Osteoblast (primary cell): ENCODE data around the gene SPRING1. TPM values are rescaled to one million over a fixed set of nuclear protein-coding genes. Genes with fewer than 3 reads are reported as not detected.

ENCODE experiments used
- DNase-seq: peaks from one replicate; pipeline ENCODE4 v3.0.0; 2011; ENCODE audit warnings: low spot score, mixed read lengths; ENCODE audit not compliant: insufficient read length; ENCODE audit errors: missing footprints
- H2AFZ ChIP-seq: 2 replicates; pipeline ENCODE4 v1.6.0; 2011; ENCODE audit warnings: mild to moderate bottlenecking, low read length
- H3K27ac ChIP-seq: 2 replicates; pipeline ENCODE4 v1.5.1; 2011; ENCODE audit warnings: mild to moderate bottlenecking, low read depth, low read length, moderate library complexity
- H3K27me3 ChIP-seq: 2 replicates; pipeline ENCODE4 v1.6.0; 2012; ENCODE audit warnings: mild to moderate bottlenecking, control low read depth, inconsistent platforms, low read length, moderate library complexity; ENCODE audit not compliant: insufficient read depth
- H3K36me3 ChIP-seq: 2 replicates; pipeline ENCODE4 v1.5.1; 2011; ENCODE audit warnings: mild to moderate bottlenecking, low read length, control low read depth, moderate library complexity; ENCODE audit not compliant: insufficient read depth
- H3K4me1 ChIP-seq: 2 replicates; pipeline ENCODE4 v1.5.1; 2011; ENCODE audit warnings: mild to moderate bottlenecking, low read length, control low read depth, moderate library complexity; ENCODE audit not compliant: insufficient read depth
- H3K4me2 ChIP-seq: 2 replicates; pipeline ENCODE4 v1.6.0; 2011; ENCODE audit warnings: mild to moderate bottlenecking, low read length; ENCODE audit not compliant: insufficient read depth
- H3K4me3 ChIP-seq: fragments of 200-600 bp; sonication (generic); 3 replicates; pipeline ENCODE4 v1.5.1; 2012; ENCODE audit warnings: mild to moderate bottlenecking, low read length, inconsistent platforms; ENCODE audit not compliant: insufficient read depth
- H3K79me2 ChIP-seq: 2 replicates; pipeline ENCODE4 v1.6.0; 2012; ENCODE audit warnings: mild to moderate bottlenecking, low read length, control low read depth, inconsistent platforms; ENCODE audit not compliant: insufficient read depth
- H3K9me3 ChIP-seq: 2 replicates; pipeline ENCODE4 v1.5.1; 2011; ENCODE audit warnings: low read depth, low read length, control low read depth
- H4K20me1 ChIP-seq: 2 replicates; pipeline ENCODE4 v1.6.0; 2012; ENCODE audit warnings: mild to moderate bottlenecking, low read length, control low read depth; ENCODE audit not compliant: insufficient read depth
- CTCF ChIP-seq: IDR thresholded peaks from 2 replicates; pipeline ENCODE4 v1.5.1; 2011; ENCODE audit warnings: mild to moderate bottlenecking, low read depth, low read length, moderate library complexity; ENCODE audit errors: extremely low read depth
- total RNA-seq: library from RNA; depleted of rRNA; stranded (reverse); fragments of >200 nt; gene quantifications from 2 replicates; pipeline ENCODE4 v1.2.3, GENCODE V29; 2012

SPRING1 gene
- total RNA-seq, 1 donor, result 29.0 TPM

GRCh38 chr12:116692605-116693004 lies 45.3 kb downstream of the SPRING1 start:
- Histone ChIP-seq H4K20me1 (no peaks in the 10 kb centered on the region), H3K4me1 (no peaks in the 10 kb centered on the region), H3K27ac (no peak overlapping the region), H3K9me3 (no peaks in the 10 kb centered on the region), H3K79me2 (no peaks in the 10 kb centered on the region), H3K27me3 (peaks cover 44% of the 10 kb centered on the region), H3K4me3 (no peak overlapping the region), H3K4me2 (no peak overlapping the region), H2AFZ (no peak overlapping the region), H3K36me3 (no peaks in the 10 kb centered on the region)
- DNase-seq, result no peak
- no peak for TF ChIP-seq CTCF

- Histone ChIP-seq H3K4me1 (no peaks in the 10 kb centered on the region), H3K4me2 (no peak overlapping the region), H3K27me3 (peaks cover 42% of the 10 kb centered on the region), H3K79me2 (no peaks in the 10 kb centered on the region), H3K4me3 (no peak overlapping the region), H2AFZ (no peak overlapping the region), H3K9me3 (no peaks in the 10 kb centered on the region), H3K36me3 (no peaks in the 10 kb centered on the region), H3K27ac (no peak overlapping the region), H4K20me1 (no peaks in the 10 kb centered on the region)
- TF ChIP-seq CTCF, result no peak
- no peak for DNase-seq
Measured at GRCh38 chr12:116691636-116692035, 46.2 kb downstream of the SPRING1 start.

- Histone ChIP-seq H3K4me2 (no peak overlapping the region), H3K4me1 (no peaks in the 10 kb centered on the region), H3K27me3 (peaks cover 38% of the 10 kb centered on the region), H4K20me1 (no peaks in the 10 kb centered on the region), H3K36me3 (no peaks in the 10 kb centered on the region), H3K27ac (no peak overlapping the region), H3K79me2 (no peaks in the 10 kb centered on the region), H3K9me3 (no peaks in the 10 kb centered on the region), H3K4me3 (no peak overlapping the region), H2AFZ (no peak overlapping the region)
- DNase-seq, result no peak
- TF ChIP-seq CTCF, result no peak
Measured at GRCh38 chr12:116691205-116691604, 46.7 kb downstream of the SPRING1 start.

DNA sequence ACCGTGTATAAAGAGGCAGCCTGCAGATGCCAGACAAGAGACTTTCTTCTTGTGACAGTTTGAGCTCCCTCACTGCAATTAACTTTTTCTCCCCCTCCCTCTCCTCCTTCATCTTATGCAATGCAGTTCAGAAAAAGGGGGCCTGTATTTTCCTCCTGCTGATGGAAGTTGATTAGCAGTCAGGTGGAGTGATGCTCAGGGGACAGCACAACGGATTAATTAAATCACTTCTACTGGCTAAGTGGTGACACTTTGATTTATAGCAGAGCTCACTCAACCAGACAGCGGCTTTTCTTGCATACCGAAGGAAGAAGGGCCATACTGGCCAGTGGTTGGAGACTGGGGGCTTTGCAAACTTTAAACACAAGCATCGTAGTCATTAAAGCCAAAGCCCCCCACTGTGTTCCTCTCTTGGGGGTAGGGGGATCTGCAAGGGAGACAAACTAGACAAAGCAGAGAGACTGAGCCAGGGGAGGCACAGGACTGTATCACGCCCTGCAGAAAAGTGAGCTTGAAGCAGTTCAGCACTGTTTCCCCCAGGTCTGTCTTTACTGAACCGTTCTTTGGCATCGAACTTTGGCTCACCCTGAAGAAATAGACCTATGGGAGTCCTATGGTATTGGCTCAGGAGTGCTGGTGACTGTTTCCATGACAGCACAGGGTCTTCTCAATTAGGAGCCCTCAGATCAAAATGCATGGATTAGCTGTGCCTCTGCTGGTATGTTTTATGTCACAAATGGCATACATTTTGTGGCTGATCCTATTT lies 47.7 kb downstream of the SPRING1 start:
- peaks cover 36% of the 10 kb centered on the region for H3K27me3 ChIP-seq
- no peak overlapping the region for H3K4me2 ChIP-seq
- no peaks in the 10 kb centered on the region for H3K36me3 ChIP-seq
- H3K79me2 ChIP-seq, result no peaks in the 10 kb centered on the region
- H3K9me3 ChIP-seq, result no peaks in the 10 kb centered on the region
- no peak overlapping the region for H3K4me3 ChIP-seq
- no peak overlapping the region for H3K27ac ChIP-seq
- no peaks in the 10 kb centered on the region for H3K4me1 ChIP-seq
- H4K20me1 ChIP-seq, result no peaks in the 10 kb centered on the region
- no peak for TF ChIP-seq CTCF
- H2AFZ ChIP-seq, result no peak overlapping the region
- no peak for DNase-seq
